HG03457 (cell line): ENCODE data around the gene MRPL55.

Experiments used
- ATAC-seq: cut with Tn5 transposase; IDR thresholded peaks from one replicate; pipeline ENCODE4 v1.9.1; 2021; ENCODE audit warnings: moderate number of reproducible peaks; ENCODE audit not compliant: unreplicated experiment

Gene MRPL55

DNA sequence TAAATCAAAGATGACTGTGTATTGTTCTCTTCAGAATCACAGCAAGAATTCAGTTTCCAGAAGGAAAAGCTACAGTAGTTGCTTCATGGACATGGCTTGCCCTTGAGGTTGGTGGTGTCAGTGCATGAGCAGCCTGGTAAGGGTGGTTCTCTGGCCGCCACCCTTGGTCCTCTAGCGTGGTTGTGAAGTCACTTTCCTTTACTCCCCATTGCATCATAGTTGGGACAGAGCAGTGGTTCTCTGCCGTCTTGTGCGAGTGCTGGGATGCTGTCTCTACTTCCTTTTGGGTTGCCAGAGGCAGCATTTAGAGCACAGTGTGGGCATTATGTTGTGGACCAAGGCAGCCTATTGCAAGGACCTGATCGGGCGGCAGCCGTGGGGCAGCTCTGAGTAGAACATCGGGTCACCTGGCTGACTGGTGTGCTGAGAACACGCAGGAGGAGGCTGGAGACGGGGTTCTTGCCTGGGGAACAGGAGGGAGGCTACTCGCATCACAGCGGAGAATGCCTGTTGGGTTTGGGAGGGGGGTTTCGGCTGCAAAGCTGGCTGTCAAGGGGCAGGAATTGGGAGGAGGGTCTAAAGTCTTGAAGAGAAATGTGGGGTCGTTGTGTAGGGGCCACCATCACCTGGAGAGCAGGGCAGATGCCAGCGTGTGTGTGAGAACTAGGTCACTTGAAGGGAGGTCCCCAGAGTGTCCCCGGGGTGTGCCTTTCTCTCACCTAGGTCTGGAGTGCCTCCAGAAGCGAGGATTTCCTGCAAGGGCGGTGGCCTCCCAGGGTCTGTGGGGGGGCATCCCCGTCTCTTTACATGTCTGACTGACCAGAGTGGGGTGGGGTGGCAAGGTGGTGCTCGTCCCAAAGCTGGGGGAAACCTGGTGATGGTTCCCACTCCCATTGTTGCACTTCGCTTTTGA is 20.3 kb downstream of the MRPL55 start:
- no peak for ATAC-seq

DNA sequence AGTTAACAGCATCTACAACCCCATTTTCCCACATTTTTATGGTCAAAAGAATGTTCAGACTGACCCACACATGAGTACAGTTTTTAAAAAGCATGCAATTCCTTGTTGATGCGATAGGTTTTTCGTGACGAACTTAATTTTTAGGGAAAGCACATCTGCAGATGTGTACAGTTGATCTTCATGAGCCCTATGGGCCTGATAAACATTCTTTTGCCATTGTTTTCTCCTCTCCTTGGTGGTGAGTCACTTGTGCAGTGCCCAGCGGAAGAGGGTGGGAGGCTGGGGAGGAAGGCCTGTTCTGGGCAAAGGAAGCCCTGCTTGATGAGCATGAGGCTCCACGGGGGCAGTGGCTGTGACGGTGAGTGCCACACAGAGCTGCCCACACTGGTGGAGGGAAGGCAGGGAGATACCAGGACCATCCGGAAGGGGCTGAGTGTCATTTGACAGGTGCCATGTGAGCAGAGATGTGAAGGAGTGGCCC is 21.3 kb downstream of the MRPL55 start:
- ATAC-seq, result no peak

DNA sequence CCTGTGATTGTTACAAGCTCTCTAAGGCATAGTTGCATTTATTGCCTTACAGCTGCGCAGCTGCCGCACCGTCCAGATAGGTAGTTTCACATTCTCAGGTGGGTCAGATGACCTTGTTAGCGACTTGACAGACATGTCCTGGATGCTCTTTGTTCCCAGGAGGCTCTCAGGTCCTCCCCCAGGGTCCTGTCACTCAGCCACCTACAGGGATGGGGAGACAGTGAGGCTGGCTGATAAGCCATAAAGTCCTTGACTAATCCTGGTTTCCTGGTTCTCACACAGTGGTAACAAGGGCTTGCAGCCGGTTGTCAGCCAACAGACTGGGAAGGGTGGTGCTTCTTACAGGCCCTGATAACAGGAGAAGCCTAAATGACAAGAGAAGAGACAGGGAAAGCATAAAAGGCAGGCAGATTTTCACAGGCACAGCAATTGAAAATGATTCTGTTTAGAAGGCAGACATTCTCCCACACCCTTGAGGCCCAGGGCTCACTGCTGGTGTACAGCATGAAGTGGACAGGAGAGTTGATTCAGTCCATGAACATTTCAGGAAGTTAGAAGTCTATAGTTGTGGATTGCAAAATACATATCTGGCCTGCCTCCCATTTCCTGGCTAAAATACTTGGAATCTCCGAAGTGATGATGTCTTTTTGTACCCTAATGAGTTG is 23.7 kb downstream of the MRPL55 start:
- no peak for ATAC-seq

DNA sequence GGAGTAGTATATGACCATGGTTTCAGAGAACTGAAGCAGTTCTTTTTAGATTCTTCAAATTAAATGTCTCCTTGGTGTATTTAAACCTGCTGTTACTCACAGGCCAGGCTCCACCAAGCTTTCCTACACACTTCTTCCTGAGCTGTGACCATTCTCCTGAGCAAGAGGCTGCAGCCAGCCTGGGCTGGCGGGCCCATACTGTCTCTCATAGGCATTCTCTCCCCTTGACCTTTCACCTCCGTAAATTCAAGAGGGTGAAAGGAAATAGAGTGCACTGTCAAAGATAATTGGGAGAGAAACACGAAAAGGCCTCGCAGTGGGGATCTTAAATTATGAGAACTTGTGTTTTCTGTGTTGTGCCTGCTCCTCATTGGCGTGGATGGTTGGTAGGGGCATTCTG is 24.3 kb downstream of the MRPL55 start:
- ATAC-seq, result no peak

DNA sequence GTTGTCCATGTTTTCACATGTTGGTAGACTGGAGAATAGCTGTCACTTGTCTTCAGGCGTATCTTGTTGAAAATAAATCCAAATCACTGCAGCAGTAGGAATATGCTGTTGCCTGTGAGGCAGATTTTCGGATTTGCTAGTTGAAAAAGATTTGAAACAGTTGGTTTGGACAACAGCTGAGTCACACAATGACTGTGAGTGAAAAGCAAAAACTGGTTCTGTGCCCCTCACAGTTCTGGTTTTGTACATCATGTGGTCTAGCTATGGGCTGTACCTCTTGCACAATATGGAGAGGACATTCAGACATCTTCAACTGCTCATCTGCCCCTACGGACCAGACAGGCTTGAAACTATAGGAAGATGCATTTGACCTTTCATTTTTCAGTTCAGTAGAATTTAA is 24.8 kb downstream of the MRPL55 start:
- ATAC-seq, result no peak

DNA sequence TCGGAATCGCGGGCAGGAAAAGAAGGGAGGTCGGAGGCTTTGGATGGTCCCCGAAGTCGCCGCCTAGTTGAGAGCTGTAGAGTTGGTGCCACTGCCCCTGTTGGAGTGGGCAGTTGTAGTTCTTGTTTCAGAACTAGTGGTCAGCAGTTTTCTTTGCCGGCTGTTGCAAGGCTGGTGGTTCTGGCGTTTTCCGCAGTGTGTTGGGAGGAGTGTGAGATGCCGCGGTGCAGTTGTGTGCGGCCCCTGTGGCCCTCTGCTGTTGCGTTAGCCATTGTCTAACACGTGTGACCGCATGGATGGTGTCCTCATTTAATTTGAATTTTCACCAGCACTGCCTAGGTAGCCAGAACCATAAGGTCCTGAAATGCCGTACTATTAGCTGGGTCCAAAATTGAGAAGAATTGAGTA is 25.2 kb downstream of the MRPL55 start:
- ATAC-seq, result no peak

DNA sequence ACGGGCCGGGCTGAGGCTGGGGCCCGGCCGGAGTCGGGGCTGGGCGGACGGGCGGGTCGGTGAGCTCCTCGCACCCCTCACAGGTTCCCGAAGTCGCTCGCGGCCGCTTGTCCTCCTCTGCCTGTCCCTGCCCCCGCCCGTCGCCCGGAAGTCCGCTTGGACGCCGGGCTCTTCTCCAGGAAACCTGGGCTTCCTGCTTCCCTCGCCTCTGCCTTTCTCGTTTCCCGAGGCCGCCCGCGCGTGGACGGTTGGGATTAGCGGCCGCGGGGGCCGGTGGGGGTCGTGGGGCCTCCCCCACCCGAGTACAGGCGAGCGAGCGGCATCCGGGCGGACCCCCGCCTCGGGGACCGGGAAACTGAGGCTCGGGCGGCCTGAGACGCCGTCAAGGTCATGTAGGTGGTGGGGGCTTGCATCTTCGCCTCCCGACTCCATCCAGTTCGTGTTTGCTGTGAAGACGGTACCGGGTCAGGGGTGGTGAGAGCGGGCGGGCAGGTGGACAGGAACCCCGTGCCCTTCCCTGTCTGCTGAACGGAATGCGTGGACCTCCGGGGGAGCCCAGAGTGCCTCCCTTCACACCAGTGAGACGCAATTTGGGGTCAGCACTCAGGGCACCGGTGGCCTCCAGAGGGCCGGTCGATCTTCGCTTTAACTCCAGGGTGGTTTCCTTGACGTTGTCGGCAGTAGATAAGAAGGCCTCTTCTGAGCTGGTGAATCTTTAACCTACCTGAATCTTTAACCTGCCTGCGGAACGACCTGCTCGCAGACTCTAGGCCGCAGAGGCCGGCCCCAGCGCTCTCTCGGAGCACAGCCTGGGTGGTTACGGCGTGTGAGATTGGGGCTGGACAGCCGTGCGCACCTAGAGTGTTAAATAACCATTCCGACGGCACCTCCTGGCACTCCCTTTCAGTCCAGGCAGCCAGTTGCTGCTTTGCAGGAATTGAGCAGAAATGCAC is 25.9 kb downstream of the MRPL55 start:
- ATAC-seq, result peak; percentile 20

DNA sequence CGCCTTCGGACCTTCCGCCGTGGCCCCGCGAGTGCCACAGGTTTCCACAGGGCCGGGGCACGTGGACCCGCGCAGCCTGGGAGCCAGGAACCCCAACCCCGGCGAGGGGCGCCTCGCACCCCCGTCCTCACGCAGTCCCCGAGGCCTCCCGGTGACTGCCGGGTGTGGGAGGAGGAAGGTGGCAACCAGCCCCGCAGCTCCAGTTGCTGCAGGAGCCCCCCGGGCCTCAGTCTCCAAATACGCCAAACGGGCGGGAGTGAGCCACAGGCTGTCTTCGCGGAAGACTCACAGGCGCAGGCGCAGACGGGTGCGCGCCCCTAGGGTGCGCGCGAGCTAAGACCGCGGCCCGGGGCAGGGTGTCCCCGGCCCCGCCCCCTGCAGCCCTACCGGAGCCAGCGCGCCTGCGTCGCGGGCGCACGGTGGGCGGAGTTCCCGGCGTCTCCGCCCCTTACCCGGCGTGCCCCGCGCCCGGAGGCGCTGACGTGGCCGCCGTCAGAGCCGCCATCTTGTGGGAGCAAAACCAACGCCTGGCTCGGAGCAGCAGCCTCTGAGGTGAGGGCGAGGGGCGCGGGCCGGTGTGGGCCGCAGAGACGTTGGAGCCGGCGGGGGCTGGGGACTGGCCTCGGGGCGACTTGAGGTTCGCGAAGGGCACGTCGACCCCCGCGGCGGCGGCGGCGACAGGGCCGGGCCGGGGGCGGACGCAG is 26.7 kb downstream of the MRPL55 start, which contains the start of gene ARF1:
ARF1 (plus strand) TSS at position 495 of the 704 bp plus-strand sequence. CDS start 14,407 bp downstream, outside the sequence.
- peak; percentile 73 for ATAC-seq

DNA sequence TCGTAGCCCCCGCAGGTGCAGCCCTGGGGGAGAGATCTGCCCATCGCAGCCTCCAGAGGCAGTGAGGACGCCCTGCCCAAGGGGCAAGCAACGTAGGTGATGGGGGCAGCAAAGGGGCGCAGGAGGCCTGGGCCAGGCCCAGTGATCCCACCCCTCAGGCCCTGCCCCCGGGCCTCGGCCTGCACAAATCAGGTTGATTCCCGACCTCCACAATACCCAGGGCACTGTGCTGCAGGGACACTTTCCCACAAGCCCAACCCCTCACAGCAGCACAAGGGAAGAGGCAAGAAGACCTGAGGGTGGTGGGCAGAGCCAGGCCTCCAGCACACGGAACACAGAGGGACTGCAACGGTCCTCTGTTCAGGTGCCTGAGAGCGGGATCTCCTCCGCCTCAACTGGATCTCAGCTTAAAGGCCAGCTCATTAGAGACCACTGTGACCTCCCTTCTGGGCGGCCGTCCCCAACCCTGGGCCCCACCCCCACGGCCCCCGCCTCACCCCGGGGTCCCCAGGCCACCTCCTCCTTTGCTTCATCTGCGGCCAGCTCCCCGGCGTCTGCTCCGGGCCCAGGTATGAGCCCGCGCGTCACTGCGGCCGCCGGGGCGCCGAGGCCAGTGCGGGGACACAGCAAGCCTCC is 27.4 kb downstream of the MRPL55 start:
- no peak for ATAC-seq

DNA sequence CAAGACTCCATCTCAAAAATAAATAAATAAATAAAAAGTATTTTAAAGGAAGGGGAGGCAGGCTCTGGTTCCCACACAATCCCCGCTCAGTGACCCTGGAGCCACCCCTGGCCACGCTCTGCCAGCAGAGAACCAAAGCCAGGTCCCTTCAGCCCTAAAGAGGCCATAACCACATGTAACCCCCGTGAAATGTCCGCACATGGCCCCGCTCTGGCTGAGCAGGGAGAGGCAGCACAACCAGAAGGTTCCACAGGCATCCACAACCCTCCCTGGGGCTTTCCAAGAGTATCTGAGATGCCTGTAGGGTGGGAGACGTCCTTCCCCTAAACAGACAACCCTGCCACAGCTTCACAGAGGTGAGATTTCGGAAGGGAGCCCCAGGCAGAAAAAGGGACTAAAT is 28.0 kb downstream of the MRPL55 start:
- no peak for ATAC-seq

DNA sequence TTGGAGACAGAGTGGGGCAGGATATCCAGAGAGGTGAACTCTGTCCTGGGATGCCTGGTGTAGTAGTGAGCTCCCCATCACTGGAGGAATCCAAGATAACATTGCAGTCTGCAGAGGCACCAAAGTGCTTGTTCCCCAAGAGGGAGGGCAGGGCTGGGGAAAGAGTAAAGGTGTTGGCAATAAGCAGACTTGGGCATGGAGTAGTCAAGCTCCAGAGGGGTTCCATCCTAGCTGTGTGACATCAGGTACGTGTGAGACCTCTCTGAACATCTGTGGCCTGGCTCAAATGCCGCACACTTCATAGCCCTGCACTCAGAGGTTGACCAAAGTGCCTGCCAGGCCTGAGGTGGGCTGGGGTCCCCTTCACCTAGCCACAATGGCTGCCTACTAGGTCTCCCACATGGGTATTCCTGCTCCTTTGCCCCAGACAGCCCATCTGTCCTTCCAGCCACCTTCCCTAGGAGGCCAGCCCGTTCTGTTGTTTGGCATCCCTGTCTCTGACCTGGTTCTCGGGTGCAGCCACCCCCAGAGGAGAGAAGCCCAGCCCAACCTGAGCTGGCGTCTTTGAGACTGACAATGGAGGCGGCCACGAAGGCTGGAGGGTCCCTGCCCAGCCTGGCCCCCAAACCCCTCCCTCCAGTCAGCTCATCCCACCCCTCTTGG is 29.4 kb downstream of the MRPL55 start:
- ATAC-seq, result no peak

DNA sequence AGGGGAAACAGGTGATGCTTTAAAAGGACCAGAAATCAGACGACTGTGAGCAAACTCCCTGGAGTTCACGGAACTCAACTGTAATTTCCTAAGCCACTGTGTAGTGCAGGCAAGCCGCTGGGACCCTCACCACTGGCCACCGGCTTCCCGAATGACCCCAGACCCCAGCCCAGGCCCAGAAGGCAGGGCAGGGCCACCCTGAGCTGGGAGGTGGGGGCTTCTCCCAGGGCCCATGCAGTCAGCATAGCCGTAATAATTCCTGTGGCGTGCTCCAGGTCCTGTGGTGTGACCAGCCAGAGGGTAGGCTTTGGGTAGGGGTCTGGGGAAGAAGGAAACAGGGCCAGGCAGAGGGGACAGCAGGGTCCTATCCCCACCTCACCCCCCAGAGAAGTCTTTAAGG is 30.1 kb downstream of the MRPL55 start:
- no peak for ATAC-seq

DNA sequence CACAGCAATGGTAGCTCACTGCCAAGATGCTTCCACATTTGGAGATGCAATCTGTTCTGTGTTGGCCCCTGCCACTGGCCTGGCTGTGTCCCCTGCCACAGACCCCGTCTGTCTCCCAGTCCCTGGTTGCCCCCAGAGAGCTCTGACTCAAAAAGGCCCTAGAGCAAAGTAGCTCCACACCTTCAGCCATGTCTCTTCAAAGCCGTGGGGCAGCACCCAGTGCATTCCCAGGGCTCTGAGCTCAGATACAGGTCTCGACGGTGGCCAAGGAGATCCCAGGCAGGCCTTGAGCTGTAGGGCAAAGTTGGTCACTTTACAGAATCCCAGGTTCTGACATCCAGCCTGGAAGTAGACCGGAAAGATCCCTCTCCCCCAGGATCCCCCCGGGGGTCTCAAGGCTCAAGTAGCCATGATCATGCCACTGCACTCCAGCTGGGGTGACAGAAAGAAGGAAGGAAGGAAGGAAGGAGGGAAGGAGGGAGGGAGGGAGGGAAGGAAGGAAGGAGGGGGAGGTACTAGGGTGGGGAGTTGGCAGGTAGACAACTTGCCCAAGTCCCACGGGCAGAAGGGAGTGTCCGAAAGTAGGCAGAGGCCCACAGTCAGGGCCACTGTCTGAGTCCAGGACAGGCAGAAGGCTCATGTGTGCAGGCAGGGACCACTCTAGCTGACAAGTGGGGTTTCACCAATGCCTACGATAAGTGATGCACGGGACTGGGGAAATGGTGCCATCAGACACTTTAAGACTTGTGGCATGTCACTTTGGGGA is 31.4 kb downstream of the MRPL55 start:
- ATAC-seq, result no peak

DNA sequence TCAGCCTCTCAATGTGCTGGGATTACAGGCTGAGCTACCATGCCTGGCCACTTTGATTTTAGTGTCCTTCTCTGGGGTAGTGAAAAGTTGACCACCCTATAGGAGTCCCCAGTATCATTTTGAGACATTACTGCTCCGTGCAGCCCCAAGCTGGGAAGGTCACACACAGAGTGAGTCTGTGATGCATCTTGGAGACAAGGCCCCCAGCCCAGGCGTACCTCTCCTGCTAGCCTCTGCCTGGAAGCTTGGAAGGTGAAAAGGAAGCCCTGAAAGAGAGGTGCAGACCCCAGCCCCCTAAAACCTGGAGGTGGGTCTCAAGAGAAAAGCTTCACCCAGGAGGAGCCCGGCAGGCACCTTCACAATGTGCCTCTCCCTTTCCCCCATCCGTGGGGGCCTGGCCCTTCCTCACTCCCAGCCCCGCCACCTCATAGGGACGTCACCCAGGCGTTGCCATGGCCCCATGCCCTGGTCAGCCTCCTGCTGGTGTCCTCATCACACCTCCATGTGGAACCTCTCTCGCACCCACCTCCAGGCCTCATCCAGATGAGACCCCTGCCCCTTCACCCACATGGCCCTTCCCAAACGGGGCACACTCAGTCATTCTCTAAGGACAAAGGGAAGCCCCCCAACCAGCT is 32.2 kb downstream of the MRPL55 start:
- ATAC-seq, result no peak

DNA sequence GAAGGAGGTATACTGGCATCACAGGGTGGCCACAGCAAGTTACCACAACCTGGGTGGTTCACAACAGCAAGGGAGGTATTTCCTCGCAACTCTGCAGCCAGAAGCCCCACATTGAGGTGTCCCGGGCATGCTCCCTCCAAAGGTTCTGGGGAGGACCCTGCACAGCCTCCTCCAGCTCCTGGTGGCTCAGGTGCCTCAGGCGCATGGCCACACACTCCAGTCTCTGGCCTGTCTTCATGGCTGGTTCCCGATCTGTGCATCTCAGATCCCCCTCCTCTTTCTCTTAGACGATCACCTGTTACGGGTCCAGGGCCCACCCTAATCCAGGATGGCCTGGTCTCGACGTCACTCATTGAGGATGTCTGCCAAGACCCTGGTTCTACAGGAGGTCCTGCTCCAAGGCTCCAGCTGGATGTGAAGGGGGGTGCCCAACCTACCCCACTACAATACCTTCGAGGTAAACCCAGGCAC is 33.3 kb downstream of the MRPL55 start:
- ATAC-seq, result no peak

DNA sequence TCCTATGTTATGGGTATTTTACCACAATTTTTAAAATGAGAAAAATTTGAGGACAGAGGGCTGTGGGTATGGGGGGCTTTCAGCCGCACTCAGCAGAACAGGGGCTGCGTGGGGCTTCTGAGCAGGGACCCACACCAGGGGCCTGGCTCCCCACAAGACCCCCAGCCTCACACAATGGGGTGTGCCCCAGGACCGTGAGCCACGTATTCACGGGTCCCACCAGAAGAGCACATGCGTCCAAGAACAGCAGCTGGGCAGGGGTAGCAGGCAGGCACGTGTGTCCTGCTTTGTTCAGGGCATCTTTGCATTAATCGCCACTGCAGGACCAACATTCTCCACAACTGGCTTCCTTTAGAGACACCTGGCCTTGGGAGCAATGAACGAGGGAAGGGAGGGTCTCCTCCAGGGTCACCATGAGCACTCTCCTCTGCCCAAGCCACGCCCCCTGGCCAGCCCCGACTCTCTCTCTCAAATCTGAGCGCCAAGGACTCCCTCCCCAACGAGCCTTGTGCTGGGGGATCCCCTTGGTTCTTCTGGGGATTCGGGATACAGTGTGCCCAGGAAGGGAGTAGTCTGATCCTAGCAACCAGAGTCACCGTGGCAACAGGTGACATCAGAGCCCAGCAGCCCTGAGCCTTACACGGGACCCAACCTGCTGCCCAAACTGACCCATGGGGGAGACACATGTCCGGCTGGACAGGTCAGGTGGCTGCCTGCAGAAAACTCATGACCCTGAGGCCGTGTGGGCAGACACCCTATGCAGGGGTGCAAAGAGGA is 34.0 kb downstream of the MRPL55 start:
- ATAC-seq, result no peak

DNA sequence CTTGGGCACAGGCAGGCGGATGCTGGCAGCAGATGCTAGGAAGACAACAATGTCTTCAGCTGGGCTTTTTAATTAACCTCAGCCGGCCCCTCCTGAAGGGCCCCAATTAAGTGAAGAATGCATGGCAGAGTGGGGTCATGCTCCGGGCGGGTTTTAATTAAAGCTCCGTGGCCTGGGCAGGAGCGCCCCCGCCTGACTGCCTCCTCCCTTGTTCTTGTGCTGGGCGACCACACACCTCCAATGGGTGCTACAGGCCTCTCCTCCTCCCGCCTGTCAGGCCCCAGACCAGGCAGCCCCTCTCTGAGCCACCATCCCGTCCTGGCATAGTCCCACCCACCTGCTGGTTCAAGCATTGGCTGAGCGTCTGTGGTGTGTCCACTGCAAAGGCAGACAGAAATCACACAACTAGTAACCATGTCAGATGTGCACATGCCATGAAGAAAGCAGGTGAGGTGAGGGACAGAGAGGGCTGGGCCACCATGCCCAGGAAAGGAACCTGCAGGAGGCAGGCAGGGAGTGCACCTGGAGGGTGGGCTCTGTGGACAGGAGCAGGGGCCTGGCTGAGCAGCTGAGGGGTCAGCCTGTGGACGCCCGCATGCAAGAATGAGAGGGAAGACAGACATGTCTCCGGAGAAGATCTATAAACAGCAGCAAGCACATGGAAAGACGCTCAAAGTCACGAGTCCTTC is 35.1 kb downstream of the MRPL55 start:
- ATAC-seq, result no peak
